HCT116 (cell line): ENCODE measurements around the gene TNPO1. TPM values are rescaled to one million over a fixed set of nuclear protein-coding genes. Genes with fewer than 3 reads are reported as not detected.
A peak's percentile ranks its signal among the peaks of the same experiment; 100 is the strongest.

ENCODE experiments used
- ATAC-seq: fragments of 200-7000 bp; cut with Tn5 transposase; 2 replicates; pipeline ENCODE4 v1.9.1; 2020; ENCODE audit warnings: mild to moderate bottlenecking, moderate library complexity
- BruUV-seq: library from RNA; stranded (reverse); fragments of 400-500 nt; replicated peaks from 2 replicates; lab custom pipeline; 2021; lab: Mats Ljungman, UMichigan
- CTCF ChIA-PET: fragments of 300-600 bp; sonication (Branson Sonifier 250); formaldehyde crosslinking; loops from one replicate; lab custom pipeline; 2021; ENCODE audit warnings: antibody characterized with exemption; lab: Charles Lee
- POLR2A ChIA-PET: fragments of 300-600, 350-600 bp; sonication (Branson Sonifier 250); formaldehyde crosslinking; loops from one replicate; lab custom pipeline; 2021; ENCODE audit warnings: antibody characterized with exemption; lab: Charles Lee
- RAD21 ChIA-PET, 2 experiments: fragments of 300-600 bp; sonication (Branson Sonifier 250); formaldehyde crosslinking; loops; one replicate each; lab custom pipeline; 2023; ENCODE audit warnings: low total read pairs in 2 of 2; ENCODE audit not compliant: uncharacterized antibody in 2 of 2, unreplicated experiment in 2 of 2, low non-redundant PET in 1 of 2; lab: Charles Lee
- DNase-seq: peaks from one replicate; pipeline ENCODE4 v3.0.0-alpha.2; 2010; ENCODE audit warnings: low read depth, low spot score
- H2AFZ ChIP-seq: fragments of 200-600 bp; shearing (Covaris generic), sonication (generic); 2 replicates; pipeline ENCODE4 v1.6.1; 2017; ENCODE audit warnings: low read depth, mixed run types, mixed read lengths, antibody characterized with exemption, low read length; ENCODE audit not compliant: poor library complexity, severe bottlenecking
- H3K27ac ChIP-seq: 2 replicates; pipeline ENCODE4 v1.5.1; 2012; ENCODE audit warnings: low read depth, low read length
- H3K27me3 ChIP-seq: fragments of 200-600 bp; sonication (generic); 2 replicates; pipeline ENCODE4 v1.6.1; 2016; ENCODE audit warnings: mixed run types, low read length, mixed read lengths; ENCODE audit not compliant: insufficient read depth
- H3K36me3 ChIP-seq, 2 experiments: fragments of 200-500 bp in 1 of 2; fragments of 200-600 bp in 1 of 2; sonication (Bioruptor generic) in 1 of 2; sonication (generic) in 1 of 2; 2 replicates each; pipeline versions ENCODE4 v1.5.1 to v1.6.1; 2014 to 2016; ENCODE audit warnings: low read length in 2 of 2, inconsistent platforms in 1 of 2, mixed read lengths in 1 of 2, mixed run types in 1 of 2; ENCODE audit not compliant: insufficient read depth in 2 of 2, control insufficient read depth in 1 of 2
- H3K4me1 ChIP-seq, 2 experiments: fragments of 200-600 bp in 1 of 2; sonication (generic) in 1 of 2; 2 replicates each; pipeline versions ENCODE4 v1.5.1 to v1.6.1; 2012 to 2017; ENCODE audit warnings: low read length in 2 of 2, inconsistent platforms in 1 of 2, mild to moderate bottlenecking in 1 of 2, mixed read lengths in 1 of 2, mixed run types in 1 of 2, moderate library complexity in 1 of 2; ENCODE audit not compliant: insufficient read depth in 2 of 2, control insufficient read depth in 1 of 2
- H3K4me2 ChIP-seq: fragments of 200-600 bp; sonication (generic); 2 replicates; pipeline ENCODE4 v1.6.1; 2017; ENCODE audit warnings: mixed run types, low read length, mixed read lengths
- H3K4me3 ChIP-seq, 2 experiments: fragments of 200-600 bp in 1 of 2; sonication (generic) in 1 of 2; replicated peaks in 1 of 2; 2 replicates each; pipeline ENCODE4 v1.5.1; 2011 to 2016; ENCODE audit warnings: low read length in 2 of 2, control low read depth in 1 of 2, low read depth in 1 of 2, mild to moderate bottlenecking in 1 of 2, mixed read lengths in 1 of 2, mixed run types in 1 of 2
- H3K79me2 ChIP-seq: fragments of 200-600 bp; sonication (generic); 2 replicates; pipeline ENCODE4 v1.6.1; 2017; ENCODE audit warnings: mild to moderate bottlenecking, mixed run types, low read length, moderate library complexity, mixed read lengths; ENCODE audit not compliant: insufficient read depth
- H3K9ac ChIP-seq: fragments of 200-600 bp; sonication (generic); 2 replicates; pipeline ENCODE4 v1.6.1; 2016; ENCODE audit warnings: low read length, mixed read lengths
- H3K9me2 ChIP-seq: fragments of 200-600 bp; sonication (generic), shearing (Covaris generic); 2 replicates; pipeline ENCODE4 v1.6.1; 2017; ENCODE audit warnings: mixed run types, mild to moderate bottlenecking, moderate library complexity; ENCODE audit not compliant: insufficient read depth
- H3K9me3 ChIP-seq, 2 experiments: fragments of 200-500 bp in 1 of 2; fragments of 200-600 bp in 1 of 2; sonication (Bioruptor generic) in 1 of 2; sonication (generic) in 1 of 2; 2 replicates each; pipeline ENCODE4 v1.6.1; 2014 to 2017; ENCODE audit warnings: low read length in 2 of 2, mixed read lengths in 2 of 2, inconsistent platforms in 1 of 2, low read depth in 1 of 2, mild to moderate bottlenecking in 1 of 2, mixed run types in 1 of 2, moderate library complexity in 1 of 2; ENCODE audit not compliant: control insufficient read depth in 1 of 2, insufficient read depth in 1 of 2
- H4K20me1 ChIP-seq: fragments of 200-600 bp; sonication (generic), shearing (Covaris generic); 2 replicates; pipeline ENCODE4 v1.6.1; 2017; ENCODE audit warnings: mixed run types, mild to moderate bottlenecking, moderate library complexity; ENCODE audit not compliant: insufficient read depth
- CBX3 ChIP-seq: IDR thresholded peaks from 2 replicates; pipeline ENCODE4 v1.6.1; 2012; ENCODE audit warnings: low read depth
- CEBPB ChIP-seq: IDR thresholded peaks from 2 replicates; pipeline ENCODE4 v1.6.1; 2012; ENCODE audit warnings: low read depth
- CTCF ChIP-seq, 3 experiments: fragments of 200-600 bp in 1 of 3; sonication (generic) in 1 of 3; IDR thresholded peaks in 2 of 3; conservative IDR thresholded peaks in 1 of 3; 2 replicates each; pipeline ENCODE4 v1.5.1; 2012 to 2017; ENCODE audit warnings: low read depth in 2 of 3, low read length in 2 of 3, antibody characterized with exemption in 1 of 3, borderline replicate concordance in 1 of 3, control low read depth in 1 of 3, mild to moderate bottlenecking in 1 of 3, mixed read lengths in 1 of 3, mixed run types in 1 of 3, moderate library complexity in 1 of 3; ENCODE audit not compliant: insufficient read depth in 1 of 3
- POLR2AphosphoS5 ChIP-seq: IDR thresholded peaks from 2 replicates; pipeline ENCODE4 v1.6.1; 2011; ENCODE audit warnings: mild to moderate bottlenecking, low read depth, low read length, moderate library complexity
- REST ChIP-seq: IDR thresholded peaks from 2 replicates; pipeline ENCODE4 v1.6.1; 2012; ENCODE audit warnings: low read depth
- ZNF274 ChIP-seq: fragments of 200-500 bp; sonication (Bioruptor generic); IDR thresholded peaks from 2 replicates; pipeline ENCODE4 v1.6.1; 2014; ENCODE audit warnings: mild to moderate bottlenecking, low read depth, low read length, inconsistent platforms
- intact Hi-C: fragments of 100-400 bp; cut with micrococcal nuclease; formaldehyde crosslinking; loops from 2 replicates; pipeline ENCODE4 v1.10.0; 2022
- total RNA-seq: library from RNA; stranded (reverse); gene quantifications from one replicate; pipeline ENCODE4 v1.2.1, GENCODE V29; 2021; ENCODE audit not compliant: unreplicated experiment

Gene TNPO1
- total RNA-seq, 1 experiment from 2014 or later: 104 TPM

DNA sequence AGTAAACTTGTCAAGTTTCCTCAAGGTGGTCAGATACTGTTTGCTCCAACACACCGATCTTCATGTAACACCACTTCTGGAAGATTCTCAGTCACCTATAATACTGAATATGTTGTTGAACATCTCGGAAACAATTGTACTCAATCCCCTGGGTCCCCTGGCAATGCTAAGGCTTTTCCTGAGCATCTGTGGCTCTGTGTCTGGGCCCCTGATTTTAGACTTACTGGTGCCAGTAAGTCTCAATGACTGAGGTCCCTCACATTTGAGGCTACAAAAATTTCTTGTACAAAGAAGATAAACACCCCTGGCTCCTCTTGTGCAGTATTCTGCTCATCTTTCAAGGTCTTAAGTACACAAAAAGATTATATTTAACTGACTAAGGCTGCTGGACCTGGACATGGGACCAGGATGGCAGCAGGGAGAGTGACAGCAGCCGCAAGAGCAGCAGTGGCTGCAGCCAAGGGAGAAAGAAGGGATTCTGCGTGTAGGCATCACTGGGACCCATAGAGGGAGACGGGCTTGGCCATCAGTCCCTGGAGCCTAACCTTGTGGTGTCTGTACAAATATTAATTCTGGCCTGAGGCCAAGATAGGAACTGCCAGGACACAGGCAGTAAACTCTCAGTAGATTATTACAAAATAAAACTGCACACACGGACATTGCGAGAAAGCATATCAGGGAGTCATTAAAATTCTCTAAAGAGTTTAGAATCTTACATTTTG is 49.0 kb upstream of the TNPO1 start:
- Histone ChIP-seq H3K4me2 (no peak overlapping the region), H2AFZ (peak overlapping the region; percentile 22), H3K4me1 (no peaks in the 10 kb centered on the region), H3K4me3 (no peak overlapping the region), H3K9me2 (no peaks in the 10 kb centered on the region), H3K27ac (no peak overlapping the region), H3K79me2 (no peaks in the 10 kb centered on the region), H3K9ac (no peak overlapping the region), H4K20me1 (no peaks in the 10 kb centered on the region), H3K27me3 (no peaks in the 10 kb centered on the region), H3K36me3 (no peaks in the 10 kb centered on the region), H3K9me3 (no peaks in the 10 kb centered on the region)
- ATAC-seq (peak; percentile 71), DNase-seq (no peak)
- BruUV-seq: no TSS peak
- ChIA-PET RAD21 (no interaction called here), POLR2A (no interaction called here), CTCF (interaction anchor here (1.2 kb wide), 1 partner anchor 985 kb away, joined by 3 read pairs; no protein-coding TSS in a partner anchor)
- no peak for TF ChIP-seq CBX3
- no peak for TF ChIP-seq ZNF274
- TF ChIP-seq CEBPB: no peak
- no peak for TF ChIP-seq POLR2AphosphoS5
- TF ChIP-seq CTCF (IDR thresholded peaks at IDR 0.05 in 2 of 3, conservative IDR thresholded peaks at IDR 0.05 in 1 of 3; ENCODE audit: borderline replicate concordance in 1 of 3, insufficient read depth in 1 of 3, low read depth in 2 of 3, low read length in 2 of 3): no peak
- no peak for TF ChIP-seq REST
- intact Hi-C loops: no loop called here
